OCI-LY1 (cell line): ENCODE data around the gene COPS9.

Source experiments
- EZH2 ChIP-seq: fragments of 200-600 bp; sonication (generic), shearing (Covaris generic); IDR thresholded peaks from 2 replicates; pipeline ENCODE4 v1.8.0; 2017; ENCODE audit warnings: borderline replicate concordance, mixed run types, mild to moderate bottlenecking, antibody characterized with exemption, low read length, moderate library complexity, mixed read lengths
- TF ChIP-seq, protein P1 (sequence below): fragments of 200-600 bp; sonication (generic), shearing (Covaris generic); IDR thresholded peaks from 2 replicates; pipeline ENCODE4 v1.5.1; 2017; ENCODE audit warnings: mild to moderate bottlenecking, antibody characterized with exemption, low read length, moderate library complexity, mixed read lengths

DNA sequence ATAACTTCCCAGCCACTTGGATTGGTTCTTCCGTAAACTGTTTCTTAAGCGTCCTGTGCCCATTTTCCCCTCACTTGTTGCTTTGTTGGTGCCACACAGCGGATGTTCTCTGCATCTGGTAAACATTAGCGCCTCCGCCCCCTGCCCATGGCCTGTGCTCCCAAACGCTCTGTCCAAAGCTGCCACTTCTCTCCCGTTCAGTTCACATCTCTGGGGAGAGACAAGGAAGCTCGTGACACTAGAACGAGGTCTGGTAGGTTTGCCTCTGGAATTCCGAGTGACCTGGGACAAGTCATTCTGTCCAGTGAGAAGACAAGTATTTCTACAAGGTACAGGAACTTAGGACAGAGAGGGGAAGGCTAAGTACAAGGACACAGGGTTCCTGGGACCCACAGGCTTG lies 9.4 kb downstream of the COPS9 start:
- TF ChIP-seq, protein P1, sequence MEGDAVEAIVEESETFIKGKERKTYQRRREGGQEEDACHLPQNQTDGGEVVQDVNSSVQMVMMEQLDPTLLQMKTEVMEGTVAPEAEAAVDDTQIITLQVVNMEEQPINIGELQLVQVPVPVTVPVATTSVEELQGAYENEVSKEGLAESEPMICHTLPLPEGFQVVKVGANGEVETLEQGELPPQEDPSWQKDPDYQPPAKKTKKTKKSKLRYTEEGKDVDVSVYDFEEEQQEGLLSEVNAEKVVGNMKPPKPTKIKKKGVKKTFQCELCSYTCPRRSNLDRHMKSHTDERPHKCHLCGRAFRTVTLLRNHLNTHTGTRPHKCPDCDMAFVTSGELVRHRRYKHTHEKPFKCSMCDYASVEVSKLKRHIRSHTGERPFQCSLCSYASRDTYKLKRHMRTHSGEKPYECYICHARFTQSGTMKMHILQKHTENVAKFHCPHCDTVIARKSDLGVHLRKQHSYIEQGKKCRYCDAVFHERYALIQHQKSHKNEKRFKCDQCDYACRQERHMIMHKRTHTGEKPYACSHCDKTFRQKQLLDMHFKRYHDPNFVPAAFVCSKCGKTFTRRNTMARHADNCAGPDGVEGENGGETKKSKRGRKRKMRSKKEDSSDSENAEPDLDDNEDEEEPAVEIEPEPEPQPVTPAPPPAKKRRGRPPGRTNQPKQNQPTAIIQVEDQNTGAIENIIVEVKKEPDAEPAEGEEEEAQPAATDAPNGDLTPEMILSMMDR: no peak
- TF ChIP-seq EZH2: no peak
